ENCODE measurements around the gene CELF4.

- TF ChIP-seq POLR2A (IDR thresholded peaks at IDR 0.05; ENCODE audit: low read depth, low read length) (no peak), CTCF (conservative IDR thresholded peaks at IDR 0.05; ENCODE audit: low read depth, low read length) (no peak), RAD21 (IDR thresholded peaks at IDR 0.05; ENCODE audit: low read length) (no peak), SMC3 (IDR thresholded peaks at IDR 0.05; ENCODE audit: low read depth, low read length) (no peak), FOS (IDR thresholded peaks at IDR 0.05; ENCODE audit: low read depth, low read length) (no peak), CEBPB (IDR thresholded peaks at IDR 0.05; ENCODE audit: low read depth, low read length) (no peak), USF2 (IDR thresholded peaks at IDR 0.05; ENCODE audit: low read depth, low read length) (no peak), MAZ (IDR thresholded peaks at IDR 0.05; ENCODE audit: borderline replicate concordance, low read depth, low read length) (no peak), MXI1 (IDR thresholded peaks at IDR 0.05; ENCODE audit: borderline replicate concordance, low read depth, low read length) (no peak)
Observed at GRCh38 chr18:37571266-37571665, 5.7 kb upstream of the CELF4 start.
